ENCODE measurements around the gene TICRR.

TICRR gene

DNA sequence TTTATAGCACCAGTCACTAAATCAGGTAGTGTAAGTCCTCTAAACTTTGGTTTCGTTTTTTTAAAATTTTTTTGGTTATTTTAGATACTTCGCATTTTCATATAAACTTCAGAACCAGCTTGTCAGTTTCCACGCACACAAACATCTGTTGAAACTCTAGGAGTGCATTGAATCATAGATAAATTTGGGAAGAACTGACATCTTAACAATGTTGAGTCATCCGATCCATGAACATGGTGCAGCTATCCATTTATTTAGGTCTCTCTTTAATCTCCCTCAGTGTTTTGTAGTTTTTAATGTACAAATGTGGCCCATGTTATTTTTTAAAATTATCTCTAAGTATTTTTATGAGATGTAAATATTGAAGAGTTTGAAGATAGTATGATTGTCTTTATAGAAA is 17.7 kb downstream of the TICRR start:
- Histone ChIP-seq H3K4me3 (ENCODE audit: low read depth in 1 of 2, low read length in 2 of 2) (no peak overlapping the region), H3K36me3 (ENCODE audit: control insufficient read depth in 1 of 2, insufficient read depth in 2 of 2, low read length in 2 of 2) (peaks cover 0 to 8% of the 10 kb centered on the region in 2 donors), H3K4me1 (ENCODE audit: control insufficient read depth in 1 of 2, insufficient read depth in 2 of 2, low read length in 2 of 2) (peaks cover 0 to 3% of the 10 kb centered on the region in 2 donors), H3K27ac (ENCODE audit: low read depth, low read length) (no peak overlapping the region), H3K9ac (ENCODE audit: low read depth in 1 of 2, low read length in 2 of 2) (no peak overlapping the region), H3K9me3 (ENCODE audit: control insufficient read depth in 1 of 2, low read length in 2 of 2) (no peaks in the 10 kb centered on the region), H3K27me3 (ENCODE audit: control insufficient read depth in 1 of 2, insufficient read depth in 2 of 2, low read length in 2 of 2) (no peaks in the 10 kb centered on the region)

DNA sequence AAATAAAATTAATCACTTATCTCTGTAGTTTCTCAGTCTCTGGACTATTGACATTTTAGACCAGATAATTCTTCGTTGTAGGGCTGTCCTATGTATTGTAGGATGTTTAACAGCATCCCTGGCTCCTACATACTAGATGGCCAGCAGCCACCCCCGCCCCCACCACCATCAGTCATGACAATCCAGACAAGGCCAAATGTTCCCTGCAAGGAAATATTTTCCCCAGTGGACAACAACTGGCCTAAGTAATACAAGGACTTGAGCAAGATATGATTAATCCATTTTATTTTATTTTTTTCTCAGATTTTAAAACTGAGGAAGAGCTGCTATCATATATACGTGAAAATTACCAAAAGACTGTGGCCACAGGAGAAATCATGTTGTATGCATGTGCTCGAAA is 23.8 kb downstream of the TICRR start:
- peaks cover 0 to 13% of the 10 kb centered on the region in 2 donors for H3K36me3 ChIP-seq (ENCODE audit: control insufficient read depth in 1 of 2, insufficient read depth in 2 of 2, low read length in 2 of 2)
- H3K4me1 ChIP-seq (ENCODE audit: control insufficient read depth in 1 of 2, insufficient read depth in 2 of 2, low read length in 2 of 2), result peaks cover 0 to 3% of the 10 kb centered on the region in 2 donors
- no peak overlapping the region for H3K4me3 ChIP-seq (ENCODE audit: low read depth in 1 of 2, low read length in 2 of 2)
- H3K27me3 ChIP-seq (ENCODE audit: control insufficient read depth in 1 of 2, insufficient read depth in 2 of 2, low read length in 2 of 2), result no peaks in the 10 kb centered on the region
- no peaks in the 10 kb centered on the region for H3K9me3 ChIP-seq (ENCODE audit: control insufficient read depth in 1 of 2, low read length in 2 of 2)
- H3K27ac ChIP-seq (ENCODE audit: low read depth, low read length), result no peak overlapping the region
- no peak overlapping the region for H3K9ac ChIP-seq (ENCODE audit: low read depth in 1 of 2, low read length in 2 of 2)

DNA sequence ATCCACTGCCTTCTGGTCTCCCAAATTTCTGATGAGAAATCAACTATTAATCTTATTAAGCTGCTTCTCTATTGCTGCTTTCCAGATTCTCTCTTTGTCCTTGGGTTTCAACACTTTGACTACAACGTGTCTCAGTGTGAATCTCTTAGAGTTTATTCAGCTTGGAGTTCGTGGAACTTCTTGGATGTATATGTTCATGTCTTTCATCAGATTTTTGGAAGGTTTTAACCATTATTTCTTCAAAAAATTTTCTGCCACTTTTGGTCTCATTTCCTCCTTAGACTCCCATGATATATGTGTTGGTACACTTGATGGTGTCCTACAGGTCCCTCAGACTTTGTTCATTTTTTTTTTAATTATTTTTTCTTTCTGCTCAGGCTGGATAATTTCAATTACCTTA is 36.0 kb downstream of the TICRR start:
- Histone ChIP-seq H3K36me3 (ENCODE audit: control insufficient read depth in 1 of 2, insufficient read depth in 2 of 2, low read length in 2 of 2) (peaks cover 5 to 15% of the 10 kb centered on the region in 2 donors), H3K27me3 (ENCODE audit: control insufficient read depth in 1 of 2, insufficient read depth in 2 of 2, low read length in 2 of 2) (no peaks in the 10 kb centered on the region), H3K4me1 (ENCODE audit: control insufficient read depth in 1 of 2, insufficient read depth in 2 of 2, low read length in 2 of 2) (no peaks in the 10 kb centered on the region), H3K4me3 (ENCODE audit: low read depth in 1 of 2, low read length in 2 of 2) (no peak overlapping the region), H3K9me3 (ENCODE audit: control insufficient read depth in 1 of 2, low read length in 2 of 2) (peaks cover 5 to 6% of the 10 kb centered on the region in 2 donors), H3K27ac (ENCODE audit: low read depth, low read length) (no peak overlapping the region), H3K9ac (ENCODE audit: low read depth in 1 of 2, low read length in 2 of 2) (no peak overlapping the region)

- peaks cover 5 to 6% of the 10 kb centered on the region in 2 donors for H3K9me3 ChIP-seq (ENCODE audit: control insufficient read depth in 1 of 2, low read length in 2 of 2)
Observed at GRCh38 chr15:89613031-89613430, 37.8 kb downstream of the TICRR start.

GRCh38 chr15:89614164-89614563 is 38.9 kb downstream of the TICRR start:
- Histone ChIP-seq H3K4me1 (ENCODE audit: control insufficient read depth in 1 of 2, insufficient read depth in 2 of 2, low read length in 2 of 2) (no peaks in the 10 kb centered on the region), H3K9me3 (ENCODE audit: control insufficient read depth in 1 of 2, low read length in 2 of 2) (peaks cover 5 to 6% of the 10 kb centered on the region in 2 donors), H3K27ac (ENCODE audit: low read depth, low read length) (no peak overlapping the region), H3K36me3 (ENCODE audit: control insufficient read depth in 1 of 2, insufficient read depth in 2 of 2, low read length in 2 of 2) (peaks cover 5 to 32% of the 10 kb centered on the region in 2 donors), H3K4me3 (ENCODE audit: low read depth in 1 of 2, low read length in 2 of 2) (no peak overlapping the region), H3K9ac (ENCODE audit: low read depth in 1 of 2, low read length in 2 of 2) (no peak overlapping the region), H3K27me3 (ENCODE audit: control insufficient read depth in 1 of 2, insufficient read depth in 2 of 2, low read length in 2 of 2) (no peaks in the 10 kb centered on the region)

More at GRCh38 chr15:89613031-89613430, 37.8 kb downstream of the TICRR start:
- Histone ChIP-seq H3K4me1 (ENCODE audit: control insufficient read depth in 1 of 2, insufficient read depth in 2 of 2, low read length in 2 of 2) (no peaks in the 10 kb centered on the region), H3K36me3 (ENCODE audit: control insufficient read depth in 1 of 2, insufficient read depth in 2 of 2, low read length in 2 of 2) (peaks cover 5 to 26% of the 10 kb centered on the region in 2 donors), H3K27ac (ENCODE audit: low read depth, low read length) (no peak overlapping the region), H3K27me3 (ENCODE audit: control insufficient read depth in 1 of 2, insufficient read depth in 2 of 2, low read length in 2 of 2) (no peaks in the 10 kb centered on the region), H3K9ac (ENCODE audit: low read depth in 1 of 2, low read length in 2 of 2) (no peak overlapping the region), H3K4me3 (ENCODE audit: low read depth in 1 of 2, low read length in 2 of 2) (no peak overlapping the region)

GRCh38 chr15:89615135-89615534 is 39.9 kb downstream of the TICRR start:
- Histone ChIP-seq H3K9ac (ENCODE audit: low read depth in 1 of 2, low read length in 2 of 2) (no peak overlapping the region), H3K9me3 (ENCODE audit: control insufficient read depth in 1 of 2, low read length in 2 of 2) (peaks cover 5 to 6% of the 10 kb centered on the region in 2 donors), H3K27ac (ENCODE audit: low read depth, low read length) (no peak overlapping the region), H3K4me3 (ENCODE audit: low read depth in 1 of 2, low read length in 2 of 2) (no peak overlapping the region), H3K36me3 (ENCODE audit: control insufficient read depth in 1 of 2, insufficient read depth in 2 of 2, low read length in 2 of 2) (peaks cover 9 to 42% of the 10 kb centered on the region in 2 donors), H3K4me1 (ENCODE audit: control insufficient read depth in 1 of 2, insufficient read depth in 2 of 2, low read length in 2 of 2) (no peaks in the 10 kb centered on the region), H3K27me3 (ENCODE audit: control insufficient read depth in 1 of 2, insufficient read depth in 2 of 2, low read length in 2 of 2) (no peaks in the 10 kb centered on the region)

DNA sequence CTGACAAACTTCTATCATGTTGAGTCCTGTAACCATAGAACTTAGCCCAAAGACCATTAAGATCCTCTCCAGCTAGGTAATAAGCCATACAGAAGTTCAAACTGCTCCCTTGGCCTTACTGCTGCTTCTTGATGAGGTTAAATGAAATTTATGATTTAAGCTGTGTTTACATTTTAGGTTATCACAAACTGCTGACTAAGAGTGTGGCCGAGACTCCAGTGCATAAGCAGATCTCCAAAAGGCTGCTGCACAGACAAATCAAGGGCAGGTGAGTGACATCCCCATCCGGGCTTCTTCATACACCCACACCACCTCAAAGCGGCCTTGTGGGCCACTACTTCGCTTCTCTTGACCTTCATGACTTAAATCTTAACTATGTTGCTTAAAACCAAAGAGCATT is 41.0 kb downstream of the TICRR start:
- Histone ChIP-seq H3K4me1 (ENCODE audit: control insufficient read depth in 1 of 2, insufficient read depth in 2 of 2, low read length in 2 of 2) (no peaks in the 10 kb centered on the region), H3K4me3 (ENCODE audit: low read depth in 1 of 2, low read length in 2 of 2) (no peak overlapping the region), H3K36me3 (ENCODE audit: control insufficient read depth in 1 of 2, insufficient read depth in 2 of 2, low read length in 2 of 2) (peaks cover 9 to 44% of the 10 kb centered on the region in 2 donors), H3K27me3 (ENCODE audit: control insufficient read depth in 1 of 2, insufficient read depth in 2 of 2, low read length in 2 of 2) (no peaks in the 10 kb centered on the region), H3K27ac (ENCODE audit: low read depth, low read length) (no peak overlapping the region), H3K9ac (ENCODE audit: low read depth in 1 of 2, low read length in 2 of 2) (no peak overlapping the region), H3K9me3 (ENCODE audit: control insufficient read depth in 1 of 2, low read length in 2 of 2) (peaks cover 5 to 6% of the 10 kb centered on the region in 2 donors)

DNA sequence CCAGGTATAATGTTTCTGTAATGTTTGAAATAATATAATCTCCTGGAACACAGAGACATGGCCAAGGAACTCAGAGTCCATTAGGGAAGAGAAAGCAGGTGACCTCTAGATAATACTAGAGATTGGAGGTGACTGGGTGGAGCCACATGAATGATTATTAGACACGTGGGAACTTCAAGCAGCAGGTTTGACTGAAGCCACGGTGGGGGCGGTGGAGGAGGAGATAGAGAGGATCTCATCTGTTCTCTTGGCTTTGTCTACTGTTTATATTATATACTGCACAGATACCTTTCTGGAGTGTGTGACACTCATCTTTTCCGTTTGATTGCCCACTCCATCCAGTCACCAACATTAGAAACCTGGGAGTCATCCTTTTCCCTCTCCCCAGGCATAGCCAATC is 46.3 kb downstream of the TICRR start:
- no peaks in the 10 kb centered on the region for H3K4me1 ChIP-seq (ENCODE audit: control insufficient read depth in 1 of 2, insufficient read depth in 2 of 2, low read length in 2 of 2)
- no peaks in the 10 kb centered on the region for H3K9me3 ChIP-seq (ENCODE audit: control insufficient read depth in 1 of 2, low read length in 2 of 2)
- H3K36me3 ChIP-seq (ENCODE audit: control insufficient read depth in 1 of 2, insufficient read depth in 2 of 2, low read length in 2 of 2), result peaks cover 11 to 57% of the 10 kb centered on the region in 2 donors
- no peak overlapping the region for H3K9ac ChIP-seq (ENCODE audit: low read depth in 1 of 2, low read length in 2 of 2)
- no peak overlapping the region for H3K27ac ChIP-seq (ENCODE audit: low read depth, low read length)
- no peaks in the 10 kb centered on the region for H3K27me3 ChIP-seq (ENCODE audit: control insufficient read depth in 1 of 2, insufficient read depth in 2 of 2, low read length in 2 of 2)
- H3K4me3 ChIP-seq (ENCODE audit: low read depth in 1 of 2, low read length in 2 of 2), result no peak overlapping the region

DNA sequence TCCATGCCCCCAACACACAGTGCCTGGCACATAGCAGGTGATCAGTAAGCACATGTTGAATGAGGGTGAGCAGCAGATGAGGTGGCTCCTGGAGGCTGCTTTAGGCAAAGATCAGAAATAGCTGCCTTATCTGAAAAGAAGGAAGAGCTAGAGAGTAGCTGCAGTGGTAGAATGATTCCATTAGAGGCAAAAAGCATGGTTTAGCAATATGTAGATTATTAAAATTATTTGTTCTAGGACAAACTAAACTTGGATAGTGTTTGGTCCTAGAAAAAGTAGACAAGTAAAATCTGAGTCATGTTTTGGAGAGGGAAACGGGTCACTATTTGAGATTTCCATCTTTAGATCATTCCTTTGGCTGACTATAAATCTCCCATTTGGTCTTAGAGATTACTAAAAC is 47.9 kb downstream of the TICRR start:
- H3K27ac ChIP-seq (ENCODE audit: low read depth, low read length), result no peak overlapping the region
- H3K36me3 ChIP-seq (ENCODE audit: control insufficient read depth in 1 of 2, insufficient read depth in 2 of 2, low read length in 2 of 2), result peaks cover 11 to 62% of the 10 kb centered on the region in 2 donors
- H3K27me3 ChIP-seq (ENCODE audit: control insufficient read depth in 1 of 2, insufficient read depth in 2 of 2, low read length in 2 of 2), result no peaks in the 10 kb centered on the region
- H3K4me1 ChIP-seq (ENCODE audit: control insufficient read depth in 1 of 2, insufficient read depth in 2 of 2, low read length in 2 of 2), result no peaks in the 10 kb centered on the region
- no peaks in the 10 kb centered on the region for H3K9me3 ChIP-seq (ENCODE audit: control insufficient read depth in 1 of 2, low read length in 2 of 2)
- no peak overlapping the region for H3K9ac ChIP-seq (ENCODE audit: low read depth in 1 of 2, low read length in 2 of 2)
- H3K4me3 ChIP-seq (ENCODE audit: low read depth in 1 of 2, low read length in 2 of 2), result no peak overlapping the region

- Histone ChIP-seq H3K27ac (ENCODE audit: low read depth, low read length) (no peak overlapping the region), H3K9ac (ENCODE audit: low read depth in 1 of 2, low read length in 2 of 2) (no peak overlapping the region), H3K4me1 (ENCODE audit: control insufficient read depth in 1 of 2, insufficient read depth in 2 of 2, low read length in 2 of 2) (no peaks in the 10 kb centered on the region), H3K36me3 (ENCODE audit: control insufficient read depth in 1 of 2, insufficient read depth in 2 of 2, low read length in 2 of 2) (peaks cover 7 to 63% of the 10 kb centered on the region in 2 donors), H3K27me3 (ENCODE audit: control insufficient read depth in 1 of 2, insufficient read depth in 2 of 2, low read length in 2 of 2) (no peaks in the 10 kb centered on the region), H3K9me3 (ENCODE audit: control insufficient read depth in 1 of 2, low read length in 2 of 2) (no peaks in the 10 kb centered on the region), H3K4me3 (ENCODE audit: low read depth in 1 of 2, low read length in 2 of 2) (no peak overlapping the region)
Observed at GRCh38 chr15:89625716-89626115, 50.4 kb downstream of the TICRR start.

Data from duodenal mucosa (tissue), 2 donors.